Central memory CD8-positive, alpha-beta T cell (primary cell): ENCODE results near the gene SQOR.
A peak's percentile ranks its signal among the peaks of the same experiment; 100 is the strongest.

Experiments used
- ATAC-seq: fragments of 150-1000 bp; cut with Tn5 transposase; replicated peaks from 2 replicates; pipeline ENCODE4 v1.10.0; 2022; ENCODE audit warnings: mild to moderate bottlenecking, moderate FRiP score, moderate number of reproducible peaks; ENCODE audit not compliant: poor library complexity, severe bottlenecking; ENCODE audit errors: extremely low read depth
- DNase-seq, 2 donors: peaks; one replicate each; pipeline ENCODE4 v3.0.0; 2021; ENCODE audit warnings: low spot score in 2 of 2
- H3K27ac Mint-ChIP-seq: one replicate; pipeline ENCODE4 v1.8.0; 2022; ENCODE audit warnings: low read depth, mild to moderate bottlenecking, moderate library complexity, mixed read lengths
- H3K27me3 Mint-ChIP-seq: one replicate; pipeline ENCODE4 v1.8.0; 2022; ENCODE audit warnings: mixed read lengths
- H3K36me3 Mint-ChIP-seq: one replicate; pipeline ENCODE4 v1.8.0; 2022; ENCODE audit warnings: mild to moderate bottlenecking, moderate library complexity, mixed read lengths; ENCODE audit not compliant: insufficient read depth
- H3K4me1 Mint-ChIP-seq: one replicate; pipeline ENCODE4 v1.8.0; 2022; ENCODE audit warnings: mixed read lengths
- H3K4me3 Mint-ChIP-seq: one replicate; pipeline ENCODE4 v1.8.0; 2022; ENCODE audit warnings: mild to moderate bottlenecking, moderate library complexity, mixed read lengths
- H3K9me3 Mint-ChIP-seq: one replicate; pipeline ENCODE4 v1.8.0; 2022; ENCODE audit warnings: mixed read lengths

Gene SQOR

GRCh38 chr15:45670091-45670490 is 35.3 kb downstream of the SQOR start:
- DNase-seq = no peak
- no peak overlapping the region for H3K27ac Mint-ChIP-seq
- peaks cover 11% of the 10 kb centered on the region for H3K4me1 Mint-ChIP-seq
- H3K27me3 Mint-ChIP-seq = no peaks in the 10 kb centered on the region
- ATAC-seq = no peak
- peaks cover 5% of the 10 kb centered on the region for H3K9me3 Mint-ChIP-seq
- H3K36me3 Mint-ChIP-seq = peaks cover 50% of the 10 kb centered on the region
- H3K4me3 Mint-ChIP-seq = no peak overlapping the region

DNA sequence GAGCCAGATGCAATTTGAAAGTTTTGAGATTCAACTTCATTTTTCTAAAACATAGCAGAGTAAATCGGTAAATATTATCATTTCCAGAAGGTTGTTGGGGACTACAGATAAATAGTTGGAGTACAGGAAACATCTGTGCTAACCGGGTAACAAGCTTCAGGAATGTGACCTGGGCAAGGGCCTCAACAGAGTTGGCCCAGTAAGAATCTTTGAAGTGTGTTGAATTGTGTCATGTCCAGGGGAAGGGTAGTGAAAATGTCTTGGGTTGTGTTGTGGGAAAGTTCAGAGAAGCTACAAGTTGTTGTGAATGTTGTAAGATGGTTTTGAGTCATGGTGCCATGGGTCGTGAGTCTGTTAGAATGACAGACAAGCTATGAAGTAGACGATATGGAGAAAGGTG is 35.7 kb downstream of the SQOR start:
- no peak overlapping the region for H3K27ac Mint-ChIP-seq

GRCh38 chr15:45674677-45675076 is 39.8 kb downstream of the SQOR start:
- Mint-ChIP-seq H3K9me3 (no peaks in the 10 kb centered on the region), H3K36me3 (peaks cover 56% of the 10 kb centered on the region)
- no peak for DNase-seq

More for the DNA sequence above, 35.7 kb downstream of the SQOR start:
- peaks cover 53% of the 10 kb centered on the region for H3K36me3 Mint-ChIP-seq
- no peaks in the 10 kb centered on the region for H3K27me3 Mint-ChIP-seq
- ATAC-seq (no peak), DNase-seq (no peak)
- H3K9me3 Mint-ChIP-seq = peaks cover 5% of the 10 kb centered on the region
- H3K4me3 Mint-ChIP-seq = no peak overlapping the region
- peaks cover 11% of the 10 kb centered on the region for H3K4me1 Mint-ChIP-seq

DNA sequence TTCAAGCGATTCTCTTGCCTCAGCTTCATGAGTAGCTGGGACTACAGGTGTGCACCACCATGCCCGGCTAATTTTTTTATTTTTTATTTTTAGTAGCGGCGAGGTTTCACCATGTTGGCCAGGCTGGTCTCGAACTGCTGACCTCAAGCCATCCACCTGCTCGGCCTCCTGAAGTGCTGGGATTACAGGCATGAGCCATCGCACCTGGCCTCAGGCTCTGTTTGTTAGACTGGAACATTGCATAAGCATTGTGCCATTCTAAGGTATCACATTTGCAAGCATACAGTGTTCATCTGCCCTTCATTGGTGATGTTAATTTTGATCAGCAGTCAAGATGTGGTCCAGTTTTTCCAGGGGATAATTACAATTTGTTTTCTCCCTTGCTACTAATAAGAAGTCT is 43.0 kb downstream of the SQOR start:
- no peak overlapping the region for H3K27ac Mint-ChIP-seq
- peaks cover 55% of the 10 kb centered on the region for H3K36me3 Mint-ChIP-seq
- ATAC-seq = no peak
- peaks cover 6% of the 10 kb centered on the region for H3K4me1 Mint-ChIP-seq
- no peak for DNase-seq
- no peak overlapping the region for H3K4me3 Mint-ChIP-seq
- H3K9me3 Mint-ChIP-seq = no peaks in the 10 kb centered on the region
- H3K27me3 Mint-ChIP-seq = no peaks in the 10 kb centered on the region

More at GRCh38 chr15:45674677-45675076, 39.8 kb downstream of the SQOR start:
- peaks cover 6% of the 10 kb centered on the region for H3K4me1 Mint-ChIP-seq
- H3K27me3 Mint-ChIP-seq = no peaks in the 10 kb centered on the region
- no peak for ATAC-seq
- no peak overlapping the region for H3K27ac Mint-ChIP-seq
- H3K4me3 Mint-ChIP-seq = no peak overlapping the region

DNA sequence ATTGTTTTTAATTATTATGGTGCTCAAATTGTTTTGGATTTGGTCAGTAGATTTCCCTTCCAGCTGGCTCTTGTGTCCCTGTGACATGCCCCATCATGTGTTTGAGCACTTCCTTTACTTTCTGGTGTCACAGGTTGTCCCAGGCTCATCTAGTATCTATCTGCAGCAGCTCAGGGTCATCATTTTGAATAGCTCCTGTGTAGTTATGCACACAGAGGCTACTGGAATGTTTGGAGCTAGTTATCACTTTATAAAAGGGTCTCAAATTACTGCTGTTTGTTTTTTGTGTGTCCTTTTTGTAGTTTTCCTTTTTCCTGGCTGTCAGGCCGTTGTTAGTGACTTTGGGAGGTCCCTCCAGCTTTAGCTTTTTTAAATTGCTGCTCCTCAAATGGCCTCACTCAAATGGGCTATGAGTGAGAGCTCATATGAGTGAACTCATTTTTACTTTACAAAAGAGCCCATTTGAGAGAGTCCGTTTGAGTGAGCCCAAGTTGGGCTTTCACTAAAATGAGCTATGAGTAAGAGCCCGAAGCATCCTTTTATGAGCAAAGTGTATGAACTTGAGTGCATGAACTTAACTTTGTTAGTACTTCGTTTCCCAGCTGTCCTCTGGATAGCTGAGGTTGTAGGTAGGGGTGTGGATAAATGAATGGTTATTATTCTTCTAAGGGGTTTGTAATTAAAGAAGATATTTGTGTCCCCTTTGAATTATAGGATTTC is 43.8 kb downstream of the SQOR start:
- no peaks in the 10 kb centered on the region for H3K9me3 Mint-ChIP-seq
- H3K27me3 Mint-ChIP-seq = no peaks in the 10 kb centered on the region
- no peak overlapping the region for H3K27ac Mint-ChIP-seq
- ATAC-seq = no peak
- H3K36me3 Mint-ChIP-seq = peaks cover 56% of the 10 kb centered on the region
- H3K4me3 Mint-ChIP-seq = no peak overlapping the region
- no peak for DNase-seq
- peaks cover 6% of the 10 kb centered on the region for H3K4me1 Mint-ChIP-seq

DNA sequence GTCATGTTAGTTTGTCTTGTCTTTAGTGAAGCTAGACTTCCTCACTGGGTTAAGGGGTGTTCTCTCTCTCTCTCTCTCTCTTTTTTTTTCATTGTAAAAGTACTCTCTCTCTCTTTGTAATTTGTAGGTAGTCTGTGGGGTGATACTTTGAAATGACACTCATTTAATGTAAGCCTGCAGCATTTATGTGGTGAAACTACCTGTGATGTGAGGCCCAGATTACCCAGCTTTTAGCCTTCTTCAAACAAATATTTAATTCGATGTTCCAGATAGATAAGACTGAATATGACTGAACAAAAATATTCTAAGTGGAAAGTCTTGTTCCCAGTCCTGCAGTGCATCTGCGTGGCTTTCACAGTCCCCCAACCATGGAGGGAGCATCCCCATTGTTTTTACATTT is 49.7 kb downstream of the SQOR start:
- Mint-ChIP-seq H3K4me3 (no peak overlapping the region), H3K36me3 (peaks cover 72% of the 10 kb centered on the region), H3K27me3 (no peaks in the 10 kb centered on the region), H3K4me1 (no peaks in the 10 kb centered on the region), H3K9me3 (no peaks in the 10 kb centered on the region), H3K27ac (no peak overlapping the region)
- DNase-seq = no peak
- ATAC-seq = no peak

DNA sequence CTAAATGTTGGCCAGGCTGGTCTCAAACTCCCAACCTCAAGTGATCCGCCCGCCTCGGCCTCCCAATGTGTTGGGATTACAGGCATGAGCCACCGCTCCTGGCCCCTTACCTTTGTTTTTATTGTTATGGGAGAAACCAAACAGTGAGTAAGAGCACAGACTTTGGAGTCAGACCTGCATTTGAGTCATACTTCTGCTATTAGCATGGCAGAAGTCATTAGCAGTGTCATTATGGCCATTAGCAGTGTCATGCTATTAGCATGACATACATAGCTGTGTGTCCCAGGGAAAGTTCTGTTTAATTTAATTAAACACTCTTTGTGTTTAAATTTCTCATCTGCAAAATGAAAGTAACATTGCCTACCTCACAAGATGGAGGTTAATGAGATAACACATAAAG is 54.8 kb downstream of the SQOR start:
- H3K36me3 Mint-ChIP-seq = peaks cover 65% of the 10 kb centered on the region
- no peak overlapping the region for H3K27ac Mint-ChIP-seq
- no peak overlapping the region for H3K4me3 Mint-ChIP-seq
- no peaks in the 10 kb centered on the region for H3K4me1 Mint-ChIP-seq
- DNase-seq (no peak), ATAC-seq (no peak)
- H3K9me3 Mint-ChIP-seq = no peaks in the 10 kb centered on the region
- no peaks in the 10 kb centered on the region for H3K27me3 Mint-ChIP-seq

DNA sequence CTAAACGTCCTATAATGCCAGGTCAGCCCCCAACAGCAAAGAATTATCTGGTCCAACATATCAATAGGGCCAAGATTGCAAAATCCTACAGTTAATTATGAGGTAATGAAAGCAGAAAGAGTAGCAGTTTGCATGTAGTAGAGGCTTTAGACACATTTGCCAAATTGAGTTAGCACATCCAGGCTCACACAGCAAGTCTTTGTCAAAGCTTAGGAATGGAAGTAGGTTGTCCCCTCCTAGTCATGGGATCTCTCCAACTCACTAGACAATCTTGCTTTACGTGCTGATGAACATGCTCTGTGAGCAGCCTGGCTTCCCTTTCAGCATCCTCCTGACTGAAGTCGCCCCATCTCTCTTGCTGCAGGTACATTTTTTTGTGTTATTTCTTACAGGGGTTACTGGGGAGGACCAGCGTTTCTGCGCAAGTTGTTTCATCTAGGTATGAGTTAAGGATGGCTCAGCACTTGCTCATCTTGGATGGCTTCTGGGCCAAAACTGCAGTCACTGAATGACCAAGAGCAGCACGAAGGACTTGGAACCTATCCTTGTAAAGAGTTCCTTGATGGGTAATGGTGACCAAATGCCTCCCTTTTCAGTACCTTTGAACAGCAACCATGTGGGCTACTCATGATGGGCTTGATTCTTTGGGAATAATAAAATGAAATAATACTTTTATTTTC is 55.9 kb downstream of the SQOR start:
- H3K4me1 Mint-ChIP-seq = no peaks in the 10 kb centered on the region
- H3K27ac Mint-ChIP-seq = no peak overlapping the region
- H3K36me3 Mint-ChIP-seq = peaks cover 54% of the 10 kb centered on the region
- no peaks in the 10 kb centered on the region for H3K9me3 Mint-ChIP-seq
- ATAC-seq = no peak
- DNase-seq = no peak
- no peaks in the 10 kb centered on the region for H3K27me3 Mint-ChIP-seq
- H3K4me3 Mint-ChIP-seq = no peak overlapping the region

DNA sequence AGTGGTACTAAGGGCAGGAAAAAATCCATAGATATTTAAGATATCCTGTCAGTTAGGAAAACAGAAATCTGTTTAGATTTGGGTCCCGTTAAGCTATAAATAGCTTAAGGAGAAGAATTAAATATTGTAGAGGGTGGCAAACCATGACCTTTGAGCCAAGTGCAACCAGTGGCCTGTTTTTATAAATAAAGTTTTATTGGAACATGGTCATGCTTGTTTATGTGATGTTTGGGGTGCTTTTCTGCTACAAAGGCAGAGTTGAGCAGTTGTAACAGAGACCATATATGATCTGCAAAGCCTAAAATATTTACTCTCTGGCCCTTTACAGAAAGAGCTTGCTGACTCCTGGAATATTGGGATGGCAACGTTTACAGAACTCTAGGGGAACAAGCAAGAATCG is 66.3 kb downstream of the SQOR start:
- Mint-ChIP-seq H3K4me1 (peaks cover 16% of the 10 kb centered on the region), H3K36me3 (peaks cover 5% of the 10 kb centered on the region), H3K27ac (no peak overlapping the region), H3K27me3 (no peaks in the 10 kb centered on the region), H3K9me3 (no peaks in the 10 kb centered on the region), H3K4me3 (no peak overlapping the region)
- ATAC-seq = no peak
- no peak for DNase-seq

GRCh38 chr15:45702041-45702440 is 67.2 kb downstream of the SQOR start:
- Mint-ChIP-seq H3K27ac (no peak overlapping the region), H3K4me1 (peaks cover 16% of the 10 kb centered on the region), H3K9me3 (no peaks in the 10 kb centered on the region), H3K4me3 (no peak overlapping the region), H3K36me3 (peaks cover 5% of the 10 kb centered on the region), H3K27me3 (no peaks in the 10 kb centered on the region)
- DNase-seq (no peak), ATAC-seq (no peak)

- Mint-ChIP-seq H3K27me3 (no peaks in the 10 kb centered on the region), H3K27ac (peak overlapping the region; percentile 6), H3K9me3 (no peaks in the 10 kb centered on the region), H3K4me3 (peak overlapping the region; percentile 82), H3K4me1 (peaks cover 16% of the 10 kb centered on the region), H3K36me3 (peaks cover 5% of the 10 kb centered on the region)
- ATAC-seq = no peak
- DNase-seq = no peak
Measured at GRCh38 chr15:45703670-45704328, 69.0 kb downstream of the SQOR start.

DNA sequence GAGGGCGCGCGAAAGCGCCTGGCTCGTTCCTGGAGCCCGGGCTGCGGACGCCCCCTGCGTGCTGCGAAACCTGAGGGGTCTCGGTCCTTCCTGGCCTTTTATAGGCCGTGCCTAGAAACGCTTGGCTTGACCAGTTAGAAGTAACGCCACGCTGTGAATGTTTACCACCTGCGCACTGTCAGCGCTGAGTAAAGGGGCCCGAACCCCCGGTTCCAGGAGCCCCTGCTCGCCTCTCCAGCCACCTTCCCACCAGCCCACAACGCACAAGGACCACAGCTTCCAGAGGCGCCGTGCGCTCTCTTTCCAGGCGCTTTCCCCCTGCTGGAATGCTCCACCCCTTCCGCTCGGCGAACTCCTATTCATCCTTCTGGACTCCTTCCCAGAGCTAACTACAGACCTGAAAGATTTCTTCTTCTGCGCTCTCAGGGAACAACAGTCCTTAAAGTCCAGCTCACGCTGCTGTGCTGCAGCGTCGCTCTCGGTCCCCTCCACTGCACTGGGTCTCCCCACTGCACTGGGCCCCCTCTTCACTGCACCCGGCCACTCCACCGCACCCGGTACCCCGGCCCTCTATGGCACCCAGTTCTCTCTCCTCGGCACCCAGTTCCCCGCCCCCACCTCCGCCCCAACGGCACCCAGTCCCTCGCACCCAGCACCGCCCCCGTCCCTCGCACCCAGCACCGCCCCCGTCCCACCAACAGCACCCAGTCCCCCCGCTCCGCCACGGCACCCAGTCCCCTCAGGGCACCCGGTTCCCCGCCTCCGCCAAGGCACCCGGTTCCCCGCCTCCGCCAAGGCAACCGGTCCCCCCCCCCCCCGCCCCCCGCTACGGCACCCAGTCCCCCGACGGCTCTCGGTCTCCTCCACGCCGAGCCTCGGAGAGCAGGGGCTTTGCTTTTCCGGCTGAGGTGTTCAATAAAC is 69.8 kb downstream of the SQOR start:
- DNase-seq = no peak
- Mint-ChIP-seq H3K27me3 (no peaks in the 10 kb centered on the region), H3K27ac (peak overlapping the region; percentile 6), H3K9me3 (no peaks in the 10 kb centered on the region), H3K4me1 (peaks cover 16% of the 10 kb centered on the region), H3K4me3 (peak overlapping the region; percentile 82), H3K36me3 (peaks cover 5% of the 10 kb centered on the region)
- ATAC-seq = peak; percentile 50
